ENCODE data around the gene FMNL2.

Gene FMNL2

GRCh38 chr2:152569186-152569585 is 234.2 kb downstream of the FMNL2 start:
- in situ Hi-C loops (cut with HindIII; ENCODE audit: low pct_ligation_motif_present, low sequenced_read_pairs), result no loop called here

DNA sequence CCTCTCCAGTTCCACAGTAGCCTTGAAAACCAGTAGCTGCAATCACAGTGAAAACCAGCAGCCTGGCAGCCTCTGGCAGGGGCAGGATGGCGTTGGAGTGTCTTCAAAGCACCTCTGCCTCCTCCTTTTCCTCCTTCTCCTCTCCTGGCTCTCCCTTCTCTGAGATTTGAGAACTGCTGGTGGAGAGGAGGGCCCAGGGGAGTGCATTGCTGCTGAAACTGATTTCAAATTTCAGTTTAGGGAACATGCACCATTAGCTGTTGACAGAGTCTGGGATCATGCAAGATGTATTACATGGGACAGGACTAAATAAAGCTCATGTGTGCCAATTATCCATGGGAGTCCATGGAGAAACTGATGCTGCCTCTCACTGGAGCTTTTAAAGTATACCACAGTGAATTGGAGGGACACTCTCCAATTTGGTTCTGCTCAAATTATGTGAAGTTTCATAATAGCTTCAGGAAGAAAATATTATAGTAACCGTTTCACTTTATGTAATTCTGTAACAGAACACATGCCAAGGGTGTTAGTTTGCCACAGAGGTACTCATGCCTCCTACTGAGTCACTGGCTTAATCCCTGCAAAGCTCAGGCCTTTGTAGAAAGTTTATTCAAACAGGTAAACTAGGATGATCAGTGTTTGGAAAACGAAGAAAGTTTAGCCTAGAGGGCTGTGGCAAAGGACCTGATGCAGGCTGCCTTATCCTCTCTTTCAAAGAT is 236.2 kb downstream of the FMNL2 start:
- Histone ChIP-seq H3K27me3 (replicated peaks) (no peaks in the 10 kb centered on the region), H3K4me3 (ENCODE audit: low read depth, low read length) (no peak overlapping the region), H3K27ac (no peak overlapping the region), H3K36me3 (replicated peaks) (no peaks in the 10 kb centered on the region)
- in situ Hi-C loops (cut with HindIII; ENCODE audit: low pct_ligation_motif_present, low sequenced_read_pairs), result no loop called here
- DNase-seq, result no peak
- no peak for TF ChIP-seq CTCF (IDR thresholded peaks at IDR 0.05; ENCODE audit: low read depth, low read length, missing control alignments)

More at GRCh38 chr2:152569186-152569585, 234.2 kb downstream of the FMNL2 start:
- no peak for TF ChIP-seq CTCF (IDR thresholded peaks at IDR 0.05; ENCODE audit: low read depth, low read length, missing control alignments)
- Histone ChIP-seq H3K36me3 (replicated peaks) (no peaks in the 10 kb centered on the region), H3K27ac (no peak overlapping the region), H3K4me3 (ENCODE audit: low read depth, low read length) (no peak overlapping the region), H3K27me3 (replicated peaks) (no peaks in the 10 kb centered on the region)
- no peak for DNase-seq

- in situ Hi-C loops (cut with HindIII; ENCODE audit: low pct_ligation_motif_present, low sequenced_read_pairs), result no loop called here
- Histone ChIP-seq H3K27ac (no peak overlapping the region), H3K4me3 (ENCODE audit: low read depth, low read length) (no peak overlapping the region), H3K27me3 (replicated peaks) (no peaks in the 10 kb centered on the region), H3K36me3 (replicated peaks) (no peaks in the 10 kb centered on the region)
- no peak for TF ChIP-seq CTCF (IDR thresholded peaks at IDR 0.05; ENCODE audit: low read depth, low read length, missing control alignments)
- DNase-seq, result no peak
These were observed 237.1 kb downstream of the FMNL2 start for GRCh38 chr2:152572031-152572430.

GRCh38 chr2:152573168-152573567 is 238.2 kb downstream of the FMNL2 start:
- peak overlapping the region; percentile 63 for H3K27ac ChIP-seq
- peak; percentile 95 for DNase-seq
- TF ChIP-seq CTCF (IDR thresholded peaks at IDR 0.05; ENCODE audit: low read depth, low read length, missing control alignments), result no peak
- no peaks in the 10 kb centered on the region for H3K27me3 ChIP-seq (replicated peaks)
- in situ Hi-C loops (cut with HindIII; ENCODE audit: low pct_ligation_motif_present, low sequenced_read_pairs), result no loop called here
- H3K4me3 ChIP-seq (ENCODE audit: low read depth, low read length), result no peak overlapping the region
- no peaks in the 10 kb centered on the region for H3K36me3 ChIP-seq (replicated peaks)

- Histone ChIP-seq H3K27ac (no peak overlapping the region), H3K4me3 (ENCODE audit: low read depth, low read length) (no peak overlapping the region), H3K27me3 (replicated peaks) (no peaks in the 10 kb centered on the region), H3K36me3 (replicated peaks) (no peaks in the 10 kb centered on the region)
- in situ Hi-C loops (cut with HindIII; ENCODE audit: low pct_ligation_motif_present, low sequenced_read_pairs), result no loop called here
- TF ChIP-seq CTCF (IDR thresholded peaks at IDR 0.05; ENCODE audit: low read depth, low read length, missing control alignments), result no peak
- no peak for DNase-seq
These were observed 242.6 kb downstream of the FMNL2 start for GRCh38 chr2:152577579-152577978.

DNA sequence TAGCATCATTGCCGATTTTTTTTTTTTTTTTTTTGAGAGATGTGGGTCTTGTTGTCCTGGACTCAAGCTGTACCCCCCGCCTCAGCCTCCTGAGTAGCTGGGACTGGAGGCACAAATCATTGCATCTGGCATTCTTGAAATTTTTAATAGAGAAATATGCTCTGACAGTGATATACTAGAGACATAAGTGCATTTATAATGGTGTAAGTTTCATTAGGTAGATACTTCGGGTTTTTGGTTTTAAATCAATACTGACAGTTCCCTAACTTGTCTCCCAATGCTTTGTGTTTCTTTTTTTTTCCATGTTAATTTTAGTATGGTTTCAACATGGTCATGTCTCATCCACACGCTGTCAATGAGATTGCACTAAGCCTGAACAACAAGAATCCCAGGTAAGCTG is 243.6 kb downstream of the FMNL2 start:
- Histone ChIP-seq H3K4me3 (ENCODE audit: low read depth, low read length) (no peak overlapping the region), H3K36me3 (replicated peaks) (no peaks in the 10 kb centered on the region), H3K27me3 (replicated peaks) (no peaks in the 10 kb centered on the region), H3K27ac (no peak overlapping the region)
- no peak for TF ChIP-seq CTCF (IDR thresholded peaks at IDR 0.05; ENCODE audit: low read depth, low read length, missing control alignments)
- in situ Hi-C loops (cut with HindIII; ENCODE audit: low pct_ligation_motif_present, low sequenced_read_pairs), result no loop called here
- DNase-seq, result no peak

Measured in brain microvascular endothelial cell (primary cell).